ENCODE measurements around the gene OR4C13.
"Not testable (repeated sequence)": the region's sequence is repeated elsewhere in the genome, so short reads cannot be mapped to it uniquely, and the experiment has no call there.

Gene OR4C13

GRCh38 chr11:49952091-49952490 is at the start of gene OR4C13:
Gene OR4C13, plus strand, starts transcription at chr11:49952391. Its CDS starts 32 bp downstream, at chr11:49952423.
- no peaks in the 10 kb centered on the region for H3K36me3 ChIP-seq (ENCODE audit: control insufficient read depth, insufficient read depth, low read length)
- DNase-seq (ENCODE audit: low read depth, low spot score), result no peak
- no CpG with 5 or more reads among the region's 1 CpG for WGBS (ENCODE audit: insufficient coverage, insufficient read length)
- no peaks in the 10 kb centered on the region for H3K4me1 ChIP-seq (ENCODE audit: control insufficient read depth, insufficient read depth, low read length)
- no peak within 1 kb of the TSS for H3K27ac ChIP-seq (ENCODE audit: low read length)
- no peak within 1 kb of the TSS for H3K4me3 ChIP-seq (ENCODE audit: low read length)
- peaks cover 1% of the 10 kb centered on the region; the same call in 1 of the 2 replicates for H3K9me3 ChIP-seq (ENCODE audit: control insufficient read depth, insufficient read depth, low read length)
- no peaks in the 10 kb centered on the region for H3K27me3 ChIP-seq (ENCODE audit: control insufficient read depth, insufficient read depth, low read length)

- H3K4me1 ChIP-seq (ENCODE audit: control insufficient read depth, insufficient read depth, low read length); H3K27ac ChIP-seq (ENCODE audit: low read length); H3K9me3 ChIP-seq (ENCODE audit: control insufficient read depth, insufficient read depth, low read length); DNase-seq (ENCODE audit: low read depth, low spot score); H3K36me3 ChIP-seq (ENCODE audit: control insufficient read depth, insufficient read depth, low read length); H3K4me3 ChIP-seq (ENCODE audit: low read length); H3K27me3 ChIP-seq (ENCODE audit: control insufficient read depth, insufficient read depth, low read length): not testable (repeated sequence)
- no CpG with 5 or more reads among the region's 13 CpGs for WGBS (ENCODE audit: insufficient coverage, insufficient read length)
These were observed 40.7 kb upstream of the OR4C13 start for GRCh38 chr11:49911516-49911915.

GRCh38 chr11:49948701-49949100 is 3.5 kb upstream of the OR4C13 start:
- not testable (repeated sequence) for H3K27me3 ChIP-seq (ENCODE audit: control insufficient read depth, insufficient read depth, low read length); DNase-seq (ENCODE audit: low read depth, low spot score); H3K4me3 ChIP-seq (ENCODE audit: low read length); H3K36me3 ChIP-seq (ENCODE audit: control insufficient read depth, insufficient read depth, low read length); H3K9me3 ChIP-seq (ENCODE audit: control insufficient read depth, insufficient read depth, low read length); H3K4me1 ChIP-seq (ENCODE audit: control insufficient read depth, insufficient read depth, low read length); H3K27ac ChIP-seq (ENCODE audit: low read length)
- WGBS (ENCODE audit: insufficient coverage, insufficient read length), result no CpG with 5 or more reads among the region's 1 CpG

GRCh38 chr11:49973439-49973838 is 21.2 kb downstream of the OR4C13 start:
- not testable (repeated sequence) for H3K27ac ChIP-seq (ENCODE audit: low read length); H3K27me3 ChIP-seq (ENCODE audit: control insufficient read depth, insufficient read depth, low read length); H3K36me3 ChIP-seq (ENCODE audit: control insufficient read depth, insufficient read depth, low read length); DNase-seq (ENCODE audit: low read depth, low spot score); H3K4me3 ChIP-seq (ENCODE audit: low read length); H3K9me3 ChIP-seq (ENCODE audit: control insufficient read depth, insufficient read depth, low read length); H3K4me1 ChIP-seq (ENCODE audit: control insufficient read depth, insufficient read depth, low read length)
- no CpG with 5 or more reads among the region's 4 CpGs for WGBS (ENCODE audit: insufficient coverage, insufficient read length)

- no CpG with 5 or more reads among the region's 1 CpG for WGBS (ENCODE audit: insufficient coverage, insufficient read length)
- H3K9me3 ChIP-seq (ENCODE audit: control insufficient read depth, insufficient read depth, low read length); H3K36me3 ChIP-seq (ENCODE audit: control insufficient read depth, insufficient read depth, low read length); DNase-seq (ENCODE audit: low read depth, low spot score); H3K4me3 ChIP-seq (ENCODE audit: low read length); H3K4me1 ChIP-seq (ENCODE audit: control insufficient read depth, insufficient read depth, low read length); H3K27ac ChIP-seq (ENCODE audit: low read length); H3K27me3 ChIP-seq (ENCODE audit: control insufficient read depth, insufficient read depth, low read length): not testable (repeated sequence)
These were observed 30.2 kb downstream of the OR4C13 start, which contains the start of gene OR4C12 for GRCh38 chr11:49982435-49982834. Gene OR4C12, minus strand, starts transcription at chr11:49982535. Its CDS starts 34 bp downstream, at chr11:49982501.

- Histone ChIP-seq H3K4me3 (ENCODE audit: low read length) (no peak overlapping the region), H3K9me3 (ENCODE audit: control insufficient read depth, insufficient read depth, low read length) (no peaks in the 10 kb centered on the region; the same call in 1 of the 2 replicates), H3K27me3 (ENCODE audit: control insufficient read depth, insufficient read depth, low read length) (no peaks in the 10 kb centered on the region), H3K4me1 (ENCODE audit: control insufficient read depth, insufficient read depth, low read length) (no peaks in the 10 kb centered on the region), H3K36me3 (ENCODE audit: control insufficient read depth, insufficient read depth, low read length) (no peaks in the 10 kb centered on the region), H3K27ac (ENCODE audit: low read length) (no peak overlapping the region)
- WGBS (ENCODE audit: insufficient coverage, insufficient read length), result no CpG with 5 or more reads among the region's 6 CpGs
- DNase-seq (ENCODE audit: low read depth, low spot score), result peak; percentile 52
These were observed 43.4 kb downstream of the OR4C13 start for GRCh38 chr11:49995565-49995964.

Data from iPS DF 6.9 (cell line).